Stimulated activated CD4-positive, alpha-beta T cell treated with anti-CD3 and anti-CD28 coated beads, Interleukin-1b, Interleukin-23, amount 100 ng/mL, for 24 hours (primary cell): Measurements from ENCODE around the gene HTT.

Source experiments
- DNase-seq, 4 experiments: peaks; one replicate each; pipeline ENCODE4 v3.0.0-alpha.2; 2020; ENCODE audit warnings: low read depth in 4 of 4, low spot score in 1 of 4

The HTT gene

GRCh38 chr4:3217266-3217665, 142.8 kb downstream of the HTT start:
- no peak for DNase-seq

- DNase-seq, result no peak
Observed at GRCh38 chr4:3217771-3218170, 143.3 kb downstream of the HTT start.

- DNase-seq, result no peak
Observed at GRCh38 chr4:3218824-3219760, 144.6 kb downstream of the HTT start.

DNA sequence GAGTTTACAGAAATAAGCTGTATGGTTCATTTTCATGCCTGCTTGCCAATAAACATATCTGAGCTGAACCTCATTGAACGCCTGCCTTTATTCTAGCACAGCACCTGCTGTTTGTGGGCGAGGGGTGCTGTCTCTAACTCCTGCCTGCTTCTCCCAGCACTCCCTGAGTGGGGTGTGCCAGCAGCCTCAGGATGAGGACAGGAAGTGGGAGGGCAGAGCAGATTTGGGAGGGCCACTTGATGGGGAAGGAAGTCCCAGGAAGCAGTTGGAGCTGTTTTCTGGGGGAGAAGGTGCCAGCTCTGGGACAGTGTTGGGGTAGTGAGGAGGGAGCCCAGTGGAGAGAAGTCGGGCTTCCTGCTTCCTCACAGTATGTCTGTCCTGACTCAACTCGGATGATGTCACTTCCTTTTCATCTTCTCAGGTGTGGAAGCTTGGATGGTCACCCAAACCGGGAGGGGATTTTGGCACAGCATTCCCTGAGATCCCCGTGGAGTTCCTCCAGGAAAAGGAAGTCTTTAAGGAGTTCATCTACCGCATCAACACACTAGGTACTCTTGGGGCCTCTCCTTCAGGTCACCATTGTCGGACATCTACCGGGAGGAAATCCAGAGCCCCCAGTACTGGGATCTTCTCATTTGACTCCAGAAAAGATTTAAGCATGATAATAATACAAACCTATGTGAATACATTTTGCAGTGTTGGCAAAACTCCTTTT, 145.4 kb downstream of the HTT start:
- DNase-seq, result no peak

GRCh38 chr4:3220476-3221183, 146.1 kb downstream of the HTT start:
- DNase-seq, result no peak

DNA sequence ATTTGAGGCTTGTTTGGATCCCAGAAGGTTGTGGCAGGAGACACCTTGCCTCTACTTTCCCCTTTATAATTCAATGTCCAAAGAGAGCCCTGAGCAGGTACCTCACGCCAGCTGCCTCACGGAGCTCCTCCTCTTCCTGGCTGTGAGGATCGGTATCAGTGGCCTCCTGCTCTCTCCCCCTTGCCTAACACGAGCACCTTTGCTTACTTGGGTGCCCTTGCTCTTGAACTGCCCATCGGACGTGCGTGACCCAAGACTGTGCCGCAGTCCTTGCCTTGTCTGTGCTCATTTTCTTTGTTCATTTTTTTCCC, 146.7 kb downstream of the HTT start:
- DNase-seq, result no peak

DNA sequence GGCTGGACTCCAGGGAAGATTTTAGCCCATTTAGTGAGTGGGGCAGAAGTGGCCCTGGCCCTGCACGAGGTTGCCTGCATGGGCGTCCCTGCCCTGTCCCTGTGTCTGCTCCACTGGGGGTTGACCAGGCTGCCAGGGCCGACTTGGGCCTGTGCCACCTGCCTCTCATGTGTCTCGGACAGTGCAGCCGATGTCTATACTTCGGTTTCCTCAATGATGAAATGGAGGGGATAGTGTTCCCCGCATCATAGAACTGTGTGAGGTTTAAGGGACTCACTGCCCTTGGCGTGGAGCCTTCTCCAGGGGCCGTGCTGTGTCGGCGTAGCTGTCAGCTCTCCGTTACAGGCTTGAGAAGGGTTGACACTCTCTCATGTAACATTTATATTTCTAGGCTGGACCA, 147.5 kb downstream of the HTT start:
- no peak for DNase-seq

DNA sequence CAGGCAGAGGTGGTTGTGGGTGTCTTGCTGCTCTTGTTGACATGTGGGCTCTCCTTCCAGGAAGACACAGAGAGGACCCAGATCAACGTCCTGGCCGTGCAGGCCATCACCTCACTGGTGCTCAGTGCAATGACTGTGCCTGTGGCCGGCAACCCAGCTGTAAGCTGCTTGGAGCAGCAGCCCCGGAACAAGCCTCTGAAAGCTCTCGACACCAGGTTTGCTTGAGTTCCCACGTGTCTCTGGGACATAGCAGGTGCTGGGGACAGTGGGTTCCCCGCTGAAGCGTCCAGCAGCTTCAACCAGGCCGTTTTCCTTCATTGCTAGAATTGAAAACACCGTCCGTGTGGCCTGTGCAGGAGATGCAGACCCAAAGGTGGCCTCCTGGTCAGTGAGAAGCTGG, 148.9 kb downstream of the HTT start:
- DNase-seq, result no peak

- DNase-seq, result no peak
Observed at GRCh38 chr4:3223956-3224748, 149.7 kb downstream of the HTT start.

- DNase-seq, result no peak
Observed at GRCh38 chr4:3225071-3225850, 150.8 kb downstream of the HTT start.

- no peak for DNase-seq
Observed at GRCh38 chr4:3225936-3226335, 151.5 kb downstream of the HTT start.

DNA sequence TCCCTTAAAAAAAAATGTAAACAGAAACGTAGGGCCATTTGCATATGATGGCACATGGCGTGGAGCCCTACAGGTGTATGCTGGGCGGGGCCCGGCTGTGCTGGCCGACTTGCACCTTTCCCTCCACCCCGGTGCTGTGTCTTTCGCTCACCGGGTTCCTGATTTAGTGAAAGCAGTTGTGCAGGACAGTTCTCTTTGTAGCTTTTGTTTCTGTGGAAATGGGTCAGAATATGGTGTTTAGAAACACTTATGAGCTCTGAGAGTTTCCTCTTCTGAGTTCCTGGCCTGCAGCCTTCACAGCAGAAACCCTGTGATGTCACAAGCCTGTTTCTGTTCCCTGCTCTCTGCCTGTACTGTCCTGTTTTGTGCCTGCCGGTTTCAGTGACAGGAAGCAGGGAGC, 152.0 kb downstream of the HTT start:
- DNase-seq, result no peak

GRCh38 chr4:3226944-3227343, 152.5 kb downstream of the HTT start:
- DNase-seq, result no peak

- no peak for DNase-seq
Observed at GRCh38 chr4:3227878-3228675, 153.6 kb downstream of the HTT start.

DNA sequence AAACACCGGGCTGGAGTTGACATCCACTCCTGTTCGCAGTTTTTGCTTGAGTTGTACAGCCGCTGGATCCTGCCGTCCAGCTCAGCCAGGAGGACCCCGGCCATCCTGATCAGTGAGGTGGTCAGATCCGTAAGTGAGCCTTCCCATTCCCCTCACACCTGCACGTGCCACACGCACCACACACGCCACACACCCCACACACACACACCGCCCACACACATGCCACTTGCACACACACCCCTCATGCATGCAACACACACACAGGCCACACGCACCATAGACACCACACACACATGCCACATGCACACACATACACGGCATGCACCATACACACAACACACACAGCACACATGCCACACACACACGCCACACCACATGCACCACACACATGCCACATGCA, 154.4 kb downstream of the HTT start:
- no peak for DNase-seq

- no peak for DNase-seq
Observed at GRCh38 chr4:3229328-3229727, 154.8 kb downstream of the HTT start.

GRCh38 chr4:3229964-3230363, 155.5 kb downstream of the HTT start:
- DNase-seq, result no peak

GRCh38 chr4:3231471-3231870, 157.0 kb downstream of the HTT start:
- DNase-seq, result no peak

- DNase-seq, result no peak
Observed at GRCh38 chr4:3232001-3232400, 157.5 kb downstream of the HTT start.

- DNase-seq, result no peak
Observed at GRCh38 chr4:3232871-3233271, 158.4 kb downstream of the HTT start.
